Umbilical cord (tissue), 2 donors: ENCODE results near the gene SETD1A. TPM values are rescaled to one million over a fixed set of nuclear protein-coding genes. Genes with fewer than 3 reads are reported as not detected.

Experiments
- DNase-seq: peaks from one replicate; pipeline ENCODE4 v3.0.0-alpha.2; 2015; ENCODE audit warnings: low spot score
- total RNA-seq: library from RNA; depleted of rRNA; stranded (reverse); fragments of >200 nt; gene quantifications from one replicate; pipeline ENCODE4 v1.2.3, GENCODE V29; 2014; ENCODE audit warnings: low replicate concordance; ENCODE audit not compliant: insufficient read depth

The SETD1A gene
- total RNA-seq, 1 donor from 2014 or later: 1.2 TPM

DNA sequence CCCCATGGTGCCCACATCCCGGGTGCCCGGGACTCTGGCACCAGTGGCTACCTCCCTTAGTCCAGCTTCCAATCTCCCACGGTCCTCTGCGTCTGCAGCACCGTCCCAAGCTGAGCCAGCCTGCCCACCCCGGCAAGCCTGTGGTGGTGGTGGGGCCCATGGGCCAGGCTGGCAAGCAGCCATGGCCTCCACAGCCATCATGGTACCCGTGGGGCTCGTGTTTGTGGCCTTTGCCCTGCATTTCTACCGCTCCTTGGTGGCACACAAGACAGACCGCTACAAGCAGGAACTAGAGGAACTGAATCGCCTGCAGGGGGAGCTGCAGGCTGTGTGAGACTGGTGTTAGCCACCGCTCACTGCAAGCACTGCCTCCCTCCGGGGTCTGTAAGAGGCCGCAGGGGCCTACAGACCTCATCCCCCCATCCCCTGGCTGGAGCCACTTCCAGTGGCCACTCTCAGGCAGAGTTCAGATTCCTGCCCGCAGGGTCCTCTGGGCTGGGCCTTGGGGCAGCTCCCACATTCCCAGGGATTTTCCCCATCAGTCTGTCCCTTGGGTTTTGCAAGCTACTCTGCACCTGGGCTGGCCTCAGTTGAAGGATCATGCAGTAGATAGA, 3.9 kb upstream of the SETD1A start:
- DNase-seq: peak; percentile 57

DNA sequence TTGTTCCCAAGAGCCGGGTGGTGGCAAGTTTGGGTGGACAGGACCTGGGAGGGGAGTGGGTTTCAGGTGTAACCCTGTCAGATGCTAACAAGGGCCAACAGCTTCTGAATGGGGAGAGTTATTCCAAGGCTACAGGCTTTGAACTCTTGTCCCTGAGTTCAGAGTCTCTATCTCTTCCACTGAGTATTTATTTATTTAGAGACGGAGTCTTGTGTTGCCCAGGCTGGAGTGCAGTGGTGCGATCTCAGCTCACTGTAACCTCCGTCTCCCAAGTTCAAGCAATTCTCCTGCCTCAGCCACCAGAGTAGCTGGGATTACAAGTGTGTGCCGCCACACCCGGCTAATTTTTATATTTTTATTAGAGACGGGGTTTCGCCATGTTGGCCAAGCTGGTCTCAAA, 2.6 kb upstream of the SETD1A start:
- no peak for DNase-seq

DNA sequence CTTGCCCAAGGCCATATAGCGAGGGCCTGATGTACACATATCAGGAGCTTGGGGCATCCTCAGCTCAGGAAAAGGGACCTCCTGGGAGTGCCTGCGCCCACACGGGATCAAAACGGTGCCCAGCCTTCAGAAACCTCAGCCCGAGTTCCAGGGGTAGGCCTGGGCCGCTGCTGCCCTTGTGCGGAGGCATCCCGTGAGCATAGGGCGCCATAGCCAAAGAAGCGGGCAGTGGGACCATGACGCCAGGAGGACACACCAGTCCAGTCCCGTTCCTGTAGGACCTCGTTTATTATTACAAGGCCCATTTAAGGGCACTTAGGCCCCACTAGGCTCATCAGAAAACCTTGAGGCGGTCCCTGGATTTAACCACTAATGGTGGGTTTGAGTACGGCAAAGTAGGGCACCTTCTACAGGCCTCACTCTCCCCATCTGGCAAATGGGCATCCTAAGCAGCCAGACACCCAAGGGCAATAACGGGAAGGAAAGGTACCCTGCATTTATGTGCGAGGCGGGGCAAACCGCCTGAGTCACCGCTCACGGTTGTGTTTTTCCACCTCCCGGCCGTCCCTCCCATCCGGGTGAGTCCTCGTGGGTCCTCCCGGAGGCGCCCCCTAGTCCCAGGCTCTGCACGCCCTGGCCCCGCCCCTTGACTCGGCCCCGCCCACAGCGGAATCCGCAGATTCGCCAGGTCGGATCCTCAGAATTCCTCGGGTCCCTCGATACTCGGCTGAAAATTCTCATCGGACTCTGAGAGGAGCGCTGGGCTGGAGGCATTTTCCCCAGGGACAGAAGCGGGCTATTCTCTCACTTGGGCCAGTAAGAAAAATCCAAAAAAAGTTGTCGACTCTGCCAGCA, 726 bp upstream of the SETD1A start:
- peak; percentile 89 for DNase-seq

DNA sequence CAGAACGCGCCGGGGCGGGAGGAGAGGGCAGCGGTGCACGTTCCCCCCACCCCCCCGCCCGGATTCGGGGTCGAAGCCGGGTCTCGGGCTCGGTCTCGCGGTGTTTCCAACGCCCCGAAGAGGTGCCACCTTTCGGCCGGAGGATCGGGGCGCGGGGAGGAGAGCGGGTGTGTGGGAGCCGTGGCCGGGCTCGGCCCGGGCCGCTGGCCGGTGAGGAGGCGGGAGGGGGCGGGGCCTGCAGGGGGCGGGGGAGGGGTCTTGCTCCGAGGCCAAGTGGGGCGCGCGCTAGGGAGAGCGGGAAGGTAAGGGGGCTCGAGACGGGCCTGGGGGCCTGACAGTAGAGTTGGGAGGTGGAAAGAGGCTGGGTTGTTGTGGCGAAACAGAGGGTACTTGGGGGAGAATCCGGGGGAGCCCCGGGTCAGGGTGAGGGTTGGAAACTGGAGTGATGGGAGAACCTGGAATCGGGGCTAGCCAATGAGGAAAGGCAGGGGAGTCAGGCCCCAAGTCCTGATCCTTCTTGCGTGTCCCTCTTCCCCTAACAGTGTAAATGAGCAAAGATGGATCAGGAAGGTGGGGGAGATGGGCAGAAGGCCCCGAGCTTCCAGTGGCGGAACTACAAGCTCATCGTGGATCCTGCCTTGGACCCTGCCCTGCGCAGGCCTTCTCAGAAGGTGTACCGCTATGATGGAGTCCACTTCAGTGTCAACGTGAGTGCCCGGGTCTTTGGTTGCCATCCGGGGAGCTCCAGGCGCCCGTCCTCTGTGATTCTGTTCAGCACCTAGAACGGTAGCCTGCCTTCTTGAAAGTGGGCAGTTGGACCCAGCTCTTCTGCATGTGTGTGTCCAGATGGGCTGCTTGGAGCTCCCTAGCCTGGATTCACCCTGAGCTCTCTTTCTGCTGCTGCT, 873 bp downstream of the SETD1A start:
- peak; percentile 38 for DNase-seq

DNA sequence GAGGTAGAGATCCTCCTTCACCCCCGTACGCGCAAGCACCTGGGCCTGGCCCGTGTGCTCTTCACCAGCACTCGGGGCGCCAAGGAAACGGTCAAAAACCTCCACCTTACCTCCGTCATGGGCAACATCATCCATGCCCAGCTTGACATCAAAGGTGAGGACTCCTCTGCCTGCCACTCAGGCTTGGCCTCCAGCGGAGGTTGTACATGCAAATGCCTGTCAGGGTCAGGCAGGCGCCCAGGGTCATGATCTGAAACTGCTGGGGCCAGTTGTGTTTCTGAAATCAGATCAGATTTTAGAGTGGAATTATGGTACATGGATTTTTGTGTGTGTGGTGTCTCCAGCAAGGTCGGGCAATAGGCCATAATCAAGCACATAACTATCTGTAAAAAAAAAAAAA, 3.8 kb downstream of the SETD1A start:
- no peak for DNase-seq

DNA sequence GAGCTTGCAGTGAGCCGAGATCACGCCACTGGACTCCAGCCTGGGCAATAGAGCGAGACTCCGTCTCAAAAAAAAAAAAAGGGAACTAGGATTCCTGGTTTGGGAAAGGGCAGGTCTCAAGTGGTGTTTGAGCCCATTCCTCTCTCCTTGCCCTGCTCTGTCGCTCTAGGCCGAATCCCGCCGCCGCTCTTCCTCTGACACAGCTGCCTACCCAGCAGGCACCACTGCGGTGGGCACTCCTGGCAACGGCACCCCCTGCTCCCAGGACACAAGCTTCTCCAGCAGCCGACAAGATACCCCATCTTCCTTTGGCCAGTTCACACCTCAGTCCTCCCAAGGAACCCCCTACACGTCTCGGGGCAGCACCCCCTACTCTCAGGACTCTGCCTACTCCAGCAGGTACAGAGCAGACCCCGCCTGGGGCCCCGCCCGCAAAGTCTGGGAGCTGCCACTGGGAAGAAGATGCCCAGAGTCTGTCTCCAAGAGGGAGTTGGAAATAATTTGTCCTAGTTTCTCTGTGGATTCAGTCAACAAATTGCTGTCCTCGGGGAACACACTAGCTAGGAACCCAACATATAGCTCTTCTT, 6.5 kb downstream of the SETD1A start:
- no peak for DNase-seq

DNA sequence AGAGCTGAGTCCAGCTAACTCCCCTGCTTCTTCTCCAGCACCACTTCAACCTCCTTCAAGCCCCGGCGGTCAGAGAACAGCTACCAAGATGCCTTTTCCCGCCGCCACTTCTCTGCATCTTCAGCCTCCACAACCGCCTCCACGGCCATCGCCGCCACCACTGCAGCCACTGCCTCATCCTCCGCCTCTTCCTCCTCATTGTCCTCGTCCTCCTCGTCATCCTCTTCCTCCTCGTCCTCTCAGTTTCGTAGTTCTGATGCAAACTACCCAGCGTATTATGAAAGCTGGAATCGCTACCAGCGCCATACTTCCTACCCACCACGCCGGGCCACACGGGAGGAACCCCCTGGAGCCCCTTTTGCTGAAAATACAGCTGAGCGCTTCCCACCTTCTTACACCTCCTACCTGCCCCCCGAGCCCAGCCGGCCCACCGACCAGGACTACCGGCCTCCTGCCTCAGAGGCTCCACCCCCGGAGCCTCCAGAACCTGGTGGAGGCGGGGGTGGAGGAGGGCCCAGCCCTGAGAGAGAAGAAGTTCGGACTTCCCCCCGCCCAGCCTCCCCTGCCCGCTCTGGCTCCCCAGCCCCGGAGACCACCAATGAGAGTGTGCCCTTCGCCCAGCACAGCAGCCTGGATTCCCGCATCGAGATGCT, 7.1 kb downstream of the SETD1A start:
- no peak for DNase-seq

DNA sequence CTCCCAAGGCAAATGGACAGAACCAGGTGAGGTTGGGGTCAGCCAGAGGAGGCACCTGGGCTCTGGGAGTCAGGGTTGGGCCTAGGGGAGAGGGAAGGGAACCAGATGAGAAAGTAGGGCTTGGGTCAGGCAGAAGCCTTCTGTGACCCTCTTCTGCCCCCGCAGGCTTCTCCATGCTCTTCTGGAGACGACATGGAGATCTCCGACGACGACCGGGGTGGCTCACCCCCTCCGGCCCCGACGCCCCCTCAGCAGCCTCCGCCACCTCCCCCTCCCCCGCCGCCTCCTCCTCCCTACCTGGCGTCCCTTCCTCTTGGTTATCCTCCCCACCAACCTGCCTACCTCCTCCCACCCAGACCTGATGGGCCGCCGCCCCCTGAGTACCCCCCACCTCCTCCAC, 7.9 kb downstream of the SETD1A start:
- no peak for DNase-seq

DNA sequence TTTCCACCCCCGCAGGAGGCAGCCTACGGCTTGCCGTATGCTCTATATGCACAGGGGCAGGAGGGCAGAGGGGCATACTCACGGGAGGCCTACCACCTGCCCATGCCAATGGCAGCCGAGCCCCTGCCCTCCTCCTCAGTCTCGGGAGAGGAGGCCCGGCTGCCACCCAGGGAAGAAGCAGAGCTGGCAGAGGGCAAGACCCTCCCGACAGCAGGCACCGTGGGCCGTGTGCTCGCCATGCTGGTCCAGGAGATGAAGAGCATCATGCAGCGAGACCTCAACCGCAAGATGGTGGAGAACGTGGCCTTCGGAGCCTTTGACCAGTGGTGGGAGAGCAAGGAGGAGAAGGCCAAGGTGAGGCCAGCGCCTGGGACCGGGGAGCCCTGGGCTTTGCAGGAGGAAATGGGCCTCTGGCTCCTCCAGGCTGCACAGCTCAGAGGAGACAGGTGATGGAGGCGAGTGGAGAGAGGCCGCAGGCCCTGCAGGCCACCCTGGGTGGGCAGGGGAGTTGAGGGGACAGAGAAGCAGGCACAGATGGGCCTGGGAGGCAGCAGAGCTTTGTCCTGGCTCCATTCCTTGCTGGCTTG, 8.6 kb downstream of the SETD1A start:
- no peak for DNase-seq

DNA sequence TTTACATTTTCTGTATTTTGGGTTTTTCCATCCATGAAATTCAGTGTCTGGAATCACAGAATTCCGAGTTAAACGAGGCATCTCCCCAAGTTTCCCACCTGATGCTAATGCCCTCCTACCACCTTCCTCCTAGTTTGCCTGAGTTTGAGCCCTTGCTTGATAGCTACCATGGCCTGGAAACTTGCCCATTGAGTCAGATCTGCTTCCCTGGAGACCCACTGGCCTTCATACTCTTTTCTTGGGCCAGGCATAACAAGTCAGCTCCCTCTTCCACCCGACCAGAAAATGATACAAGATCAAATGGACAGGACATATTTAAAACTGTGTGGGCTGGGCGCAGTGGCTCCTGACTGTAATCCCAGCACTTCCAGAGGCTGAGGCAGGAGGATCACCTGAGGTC, 10.2 kb downstream of the SETD1A start:
- no peak for DNase-seq

DNA sequence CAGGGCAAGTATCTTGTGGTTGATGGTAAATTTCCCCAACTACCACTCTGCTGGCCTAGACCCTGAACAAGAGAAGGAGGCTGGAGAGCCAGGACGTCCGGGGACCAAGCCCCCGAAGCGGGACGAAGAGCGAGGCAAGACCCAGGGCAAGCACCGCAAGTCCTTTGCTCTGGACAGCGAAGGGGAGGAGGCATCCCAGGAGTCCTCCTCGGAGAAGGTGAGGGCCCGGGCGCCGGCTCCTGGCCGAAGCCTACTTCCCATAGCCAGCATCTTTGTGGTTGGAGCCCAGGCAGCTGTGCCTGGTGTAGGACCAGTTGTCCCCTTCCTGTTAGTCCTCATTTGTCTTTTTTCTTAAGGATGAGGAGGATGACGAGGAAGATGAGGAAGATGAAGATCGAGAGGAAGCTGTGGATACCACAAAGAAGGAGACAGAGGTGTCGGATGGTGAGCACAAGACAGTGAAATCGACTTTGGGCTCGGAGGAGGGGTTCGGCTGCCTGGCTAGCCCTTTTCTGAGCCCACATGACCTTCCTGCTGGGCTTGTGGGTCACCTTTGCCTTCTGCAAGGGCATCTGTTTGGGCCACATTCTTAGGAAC, 11.8 kb downstream of the SETD1A start:
- no peak for DNase-seq

DNA sequence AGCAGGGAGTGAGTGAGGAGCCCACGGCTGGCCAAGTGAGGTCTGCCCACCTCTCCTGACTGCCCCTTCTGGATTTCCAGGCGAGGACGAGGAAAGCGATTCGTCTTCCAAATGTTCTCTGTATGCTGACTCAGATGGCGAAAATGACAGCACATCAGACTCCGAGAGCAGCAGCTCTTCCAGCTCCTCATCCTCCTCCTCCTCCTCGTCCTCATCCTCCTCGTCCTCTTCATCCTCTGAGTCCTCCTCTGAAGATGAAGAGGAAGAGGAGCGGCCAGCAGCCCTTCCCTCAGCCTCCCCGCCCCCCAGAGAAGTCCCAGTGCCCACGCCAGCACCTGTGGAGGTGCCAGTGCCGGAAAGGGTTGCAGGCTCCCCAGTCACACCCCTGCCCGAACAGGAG, 13.7 kb downstream of the SETD1A start:
- DNase-seq: no peak

DNA sequence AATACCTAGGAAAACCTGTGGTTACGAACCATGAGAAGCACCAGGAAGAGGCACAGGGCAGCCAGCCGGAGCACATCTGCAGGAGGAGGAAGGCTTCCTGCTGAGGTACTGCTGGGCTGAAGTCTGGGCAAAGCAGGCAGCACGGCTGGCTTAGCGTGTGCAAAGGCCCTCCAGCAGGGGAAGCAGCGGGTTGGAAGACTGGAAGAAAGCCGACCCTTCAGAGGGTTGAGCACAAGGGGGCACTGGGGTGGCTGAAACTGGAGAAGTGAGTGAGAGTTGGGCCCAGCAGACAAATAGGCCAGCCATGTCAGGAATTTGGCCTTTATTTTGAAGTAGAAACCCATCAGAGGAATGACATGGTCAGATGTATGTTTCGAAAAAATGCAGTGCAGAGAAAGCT, 15.3 kb downstream of the SETD1A start:
- no peak for DNase-seq

DNA sequence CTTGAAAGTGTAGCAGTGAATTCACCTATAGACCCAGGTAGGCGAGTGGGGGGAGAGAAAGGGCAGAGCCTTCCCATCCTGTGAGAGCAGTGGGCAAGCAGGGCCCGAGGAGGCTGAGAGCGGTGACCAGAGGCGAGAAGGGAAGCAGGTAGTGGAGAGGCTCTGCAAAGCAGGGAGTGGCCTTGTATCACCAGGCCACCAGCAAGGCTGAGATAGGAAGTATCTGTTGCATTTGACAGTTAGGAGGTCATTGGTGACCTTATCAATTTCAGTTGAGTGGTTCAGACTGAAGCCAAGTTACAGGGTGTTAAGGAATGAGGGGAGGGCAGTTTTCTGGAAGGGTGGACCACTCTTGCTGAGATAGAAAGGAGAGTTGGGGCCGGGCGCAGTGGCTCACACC, 16.8 kb downstream of the SETD1A start:
- no peak for DNase-seq

DNA sequence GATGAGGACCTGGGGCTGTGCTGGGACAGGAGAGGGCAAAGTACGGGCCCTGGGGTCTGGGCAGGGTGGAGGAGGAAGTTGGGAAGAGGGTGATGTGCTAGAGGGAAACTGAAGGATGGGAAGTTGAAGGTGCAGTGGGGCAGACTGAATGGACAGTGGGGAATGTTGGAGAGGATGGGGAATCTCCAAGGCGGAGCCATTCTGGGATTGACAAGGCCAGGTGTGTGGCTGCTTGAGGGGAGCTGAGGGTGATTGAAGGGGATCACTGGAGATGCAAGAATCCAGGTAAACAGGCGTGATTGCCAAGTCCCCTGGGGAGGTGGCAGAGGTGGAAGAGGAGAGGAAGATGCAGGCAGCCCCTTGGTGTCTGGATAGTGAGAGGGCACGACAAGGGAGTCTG, 18.9 kb downstream of the SETD1A start:
- no peak for DNase-seq

DNA sequence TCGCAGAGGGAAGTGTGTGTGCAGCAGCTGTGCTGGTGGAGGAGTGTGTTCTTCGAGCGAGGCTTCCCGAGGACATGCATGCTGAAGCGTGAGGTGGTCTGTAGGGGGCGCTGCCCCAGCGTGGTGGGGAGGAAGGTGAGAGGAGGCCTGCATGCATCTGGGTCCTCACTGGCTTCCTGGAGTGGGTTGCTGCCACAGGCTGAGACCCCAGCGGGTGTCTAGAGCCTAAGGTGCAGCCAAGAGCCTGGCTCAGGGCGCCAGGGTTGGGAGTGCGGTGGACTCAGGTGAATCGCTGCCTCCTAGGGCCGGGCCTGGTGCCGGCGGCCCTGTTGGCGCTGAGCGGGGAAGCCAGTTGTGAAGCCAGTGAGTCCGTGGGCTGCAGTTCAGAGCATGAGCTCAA, 19.9 kb downstream of the SETD1A start:
- no peak for DNase-seq

DNA sequence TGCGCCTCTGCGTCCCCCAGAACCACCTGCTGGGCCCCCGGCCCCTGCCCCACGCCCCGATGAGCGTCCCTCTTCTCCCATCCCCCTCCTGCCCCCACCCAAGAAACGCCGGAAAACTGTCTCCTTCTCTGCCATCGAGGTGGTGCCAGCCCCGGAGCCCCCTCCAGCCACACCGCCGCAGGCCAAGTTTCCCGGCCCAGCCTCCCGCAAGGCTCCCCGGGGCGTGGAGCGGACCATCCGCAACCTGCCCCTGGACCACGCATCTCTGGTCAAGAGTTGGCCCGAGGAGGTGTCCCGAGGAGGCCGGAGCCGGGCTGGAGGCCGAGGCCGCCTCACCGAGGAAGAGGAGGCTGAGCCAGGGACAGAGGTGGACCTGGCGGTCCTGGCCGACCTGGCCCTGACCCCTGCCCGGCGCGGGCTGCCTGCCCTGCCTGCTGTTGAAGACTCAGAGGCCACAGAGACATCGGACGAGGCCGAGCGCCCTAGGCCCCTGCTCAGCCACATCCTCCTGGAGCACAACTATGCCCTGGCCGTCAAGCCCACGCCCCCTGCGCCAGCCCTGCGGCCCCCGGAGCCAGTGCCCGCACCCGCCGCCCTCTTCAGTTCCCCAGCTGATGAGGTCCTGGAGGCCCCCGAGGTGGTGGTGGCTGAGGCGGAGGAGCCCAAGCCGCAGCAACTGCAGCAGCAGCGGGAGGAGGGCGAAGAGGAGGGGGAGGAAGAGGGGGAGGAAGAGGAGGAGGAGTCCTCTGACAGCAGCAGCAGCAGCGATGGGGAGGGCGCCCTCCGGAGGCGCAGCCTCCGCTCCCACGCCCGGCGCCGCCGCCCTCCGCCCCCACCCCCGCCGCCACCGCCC, 21.8 kb downstream of the SETD1A start:
- DNase-seq: no peak

DNA sequence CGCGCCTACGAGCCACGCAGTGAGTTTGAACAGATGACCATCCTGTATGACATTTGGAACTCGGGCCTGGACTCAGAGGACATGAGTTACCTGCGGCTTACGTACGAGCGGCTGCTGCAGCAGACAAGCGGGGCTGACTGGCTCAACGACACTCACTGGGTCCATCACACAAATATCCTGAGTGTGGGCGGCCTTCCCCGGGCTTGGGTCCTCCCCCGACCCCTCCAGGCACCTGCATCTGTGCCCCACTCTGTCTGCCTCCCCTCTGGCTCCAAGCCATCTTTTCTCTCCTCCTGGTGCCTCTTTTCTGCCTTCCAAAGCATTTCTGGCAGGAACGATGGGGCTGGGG, 22.4 kb downstream of the SETD1A start:
- no peak for DNase-seq

DNA sequence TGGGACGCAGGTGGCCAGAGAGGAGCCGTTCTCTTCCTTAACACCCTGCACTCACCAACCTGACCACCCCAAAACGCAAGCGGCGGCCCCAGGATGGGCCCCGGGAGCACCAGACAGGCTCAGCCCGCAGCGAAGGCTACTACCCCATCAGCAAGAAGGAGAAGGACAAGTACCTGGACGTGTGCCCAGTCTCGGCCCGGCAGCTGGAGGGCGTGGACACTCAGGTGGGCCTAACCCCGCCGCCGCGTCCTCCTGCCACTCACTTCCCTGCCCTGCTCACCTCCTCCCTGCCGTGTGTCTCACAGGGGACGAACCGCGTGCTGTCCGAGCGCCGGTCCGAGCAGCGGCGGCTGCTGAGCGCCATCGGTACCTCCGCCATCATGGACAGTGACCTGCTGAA, 22.9 kb downstream of the SETD1A start:
- DNase-seq: no peak

DNA sequence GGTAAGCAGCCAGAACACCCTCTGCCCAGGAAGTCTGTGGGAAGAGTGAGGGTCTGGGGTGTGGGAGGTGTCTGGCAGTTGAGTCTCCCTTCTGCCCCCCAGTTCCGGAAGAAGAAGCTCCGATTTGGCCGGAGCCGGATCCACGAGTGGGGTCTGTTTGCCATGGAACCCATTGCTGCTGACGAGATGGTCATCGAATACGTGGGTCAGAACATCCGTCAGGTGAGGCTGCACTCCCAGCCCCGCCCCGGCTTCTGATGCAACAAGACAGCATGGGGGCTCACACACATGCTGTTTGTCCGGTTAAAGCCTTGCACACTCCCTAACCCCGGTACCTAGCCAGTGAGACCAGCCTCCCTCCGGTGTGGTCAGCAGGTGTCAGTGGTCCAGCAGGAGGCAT, 23.4 kb downstream of the SETD1A start:
- no peak for DNase-seq
